PC-9 (cell line): ENCODE measurements around the gene UFM1.

ENCODE experiments used
- CTCF ChIP-seq: fragments of 200-600 bp; sonication (generic); conservative IDR thresholded peaks from 2 replicates; pipeline ENCODE4 v1.6.1; 2017; ENCODE audit warnings: mixed run types, antibody characterized with exemption, mild to moderate bottlenecking, moderate library complexity
- EZH2 ChIP-seq: fragments of 200-600 bp; sonication (generic); IDR thresholded peaks from 2 replicates; pipeline ENCODE4 v1.8.0; 2017; ENCODE audit warnings: antibody characterized with exemption, low read depth

GRCh38 chr13:38361542-38362262 is 12.1 kb downstream of the UFM1 start:
- TF ChIP-seq CTCF (no peak), EZH2 (no peak)
